Activated CD8-positive, alpha-beta memory T cell treated with anti-CD3 and anti-CD28 coated beads for 1 hour (primary cell): ENCODE data around the gene CCDC87.
"Not testable (repeated sequence)": the region's sequence is repeated elsewhere in the genome, so short reads cannot be mapped to it uniquely, and the experiment has no call there.

Experiments
- DNase-seq, 2 donors: peaks; one replicate each; pipeline ENCODE4 v3.0.0-alpha.2; 2020; ENCODE audit warnings: low read depth in 1 of 2; ENCODE audit errors: extremely low read depth in 1 of 2

Gene CCDC87, protein sequence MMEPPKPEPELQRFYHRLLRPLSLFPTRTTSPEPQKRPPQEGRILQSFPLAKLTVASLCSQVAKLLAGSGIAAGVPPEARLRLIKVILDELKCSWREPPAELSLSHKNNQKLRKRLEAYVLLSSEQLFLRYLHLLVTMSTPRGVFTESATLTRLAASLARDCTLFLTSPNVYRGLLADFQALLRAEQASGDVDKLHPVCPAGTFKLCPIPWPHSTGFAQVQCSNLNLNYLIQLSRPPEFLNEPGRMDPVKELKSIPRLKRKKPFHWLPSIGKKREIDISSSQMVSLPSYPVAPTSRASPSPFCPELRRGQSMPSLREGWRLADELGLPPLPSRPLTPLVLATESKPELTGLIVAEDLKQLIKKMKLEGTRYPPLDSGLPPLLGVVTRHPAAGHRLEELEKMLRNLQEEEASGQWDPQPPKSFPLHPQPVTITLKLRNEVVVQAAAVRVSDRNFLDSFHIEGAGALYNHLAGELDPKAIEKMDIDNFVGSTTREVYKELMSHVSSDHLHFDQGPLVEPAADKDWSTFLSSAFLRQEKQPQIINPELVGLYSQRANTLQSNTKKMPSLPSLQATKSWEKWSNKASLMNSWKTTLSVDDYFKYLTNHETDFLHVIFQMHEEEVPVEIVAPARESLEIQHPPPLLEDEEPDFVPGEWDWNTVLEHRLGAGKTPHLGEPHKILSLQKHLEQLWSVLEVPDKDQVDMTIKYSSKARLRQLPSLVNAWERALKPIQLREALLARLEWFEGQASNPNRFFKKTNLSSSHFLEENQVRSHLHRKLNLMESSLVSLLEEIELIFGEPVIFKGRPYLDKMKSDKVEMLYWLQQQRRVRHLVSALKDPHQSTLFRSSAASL

DNA sequence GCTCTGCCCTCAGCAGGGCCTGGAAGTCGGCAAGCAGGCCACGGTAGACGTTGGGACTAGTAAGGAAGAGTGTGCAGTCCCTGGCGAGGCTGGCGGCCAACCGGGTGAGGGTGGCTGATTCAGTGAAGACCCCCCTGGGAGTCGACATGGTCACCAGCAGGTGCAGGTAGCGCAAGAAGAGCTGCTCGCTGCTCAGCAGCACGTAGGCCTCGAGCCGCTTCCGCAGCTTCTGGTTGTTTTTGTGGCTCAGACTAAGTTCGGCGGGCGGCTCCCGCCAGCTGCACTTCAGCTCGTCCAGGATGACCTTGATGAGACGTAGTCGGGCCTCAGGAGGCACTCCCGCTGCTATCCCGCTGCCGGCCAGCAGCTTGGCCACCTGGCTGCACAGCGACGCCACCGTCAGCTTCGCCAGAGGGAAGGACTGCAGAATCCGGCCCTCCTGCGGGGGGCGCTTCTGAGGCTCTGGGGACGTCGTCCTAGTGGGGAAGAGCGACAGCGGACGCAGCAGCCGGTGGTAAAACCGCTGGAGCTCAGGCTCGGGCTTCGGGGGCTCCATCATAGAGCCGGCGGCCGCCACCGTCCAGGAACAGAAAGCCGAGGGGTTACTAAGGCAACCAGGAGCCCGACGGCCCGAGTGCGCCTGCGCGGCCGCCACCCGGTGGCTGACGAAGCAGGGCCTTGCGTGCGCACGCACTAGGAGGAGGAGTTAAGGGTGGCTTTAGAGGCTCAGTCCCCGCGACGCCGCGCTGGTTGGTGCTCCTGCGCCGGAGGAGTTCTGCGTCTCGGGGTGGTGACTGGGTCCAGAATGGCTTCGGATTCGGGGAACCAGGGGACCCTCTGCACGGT is at the start of gene CCDC87, which contains the start of gene CCS:
Gene CCDC87, minus strand, starts transcription at position 607 of the 846 bp plus-strand sequence. Its CDS starts 48 bp downstream, at position 559.
Gene CCS, plus strand, starts transcription at position 729 of the 846 bp plus-strand sequence. Its CDS starts 77 bp downstream, at position 806.
- peak; percentile 98 to 99 for DNase-seq

DNA sequence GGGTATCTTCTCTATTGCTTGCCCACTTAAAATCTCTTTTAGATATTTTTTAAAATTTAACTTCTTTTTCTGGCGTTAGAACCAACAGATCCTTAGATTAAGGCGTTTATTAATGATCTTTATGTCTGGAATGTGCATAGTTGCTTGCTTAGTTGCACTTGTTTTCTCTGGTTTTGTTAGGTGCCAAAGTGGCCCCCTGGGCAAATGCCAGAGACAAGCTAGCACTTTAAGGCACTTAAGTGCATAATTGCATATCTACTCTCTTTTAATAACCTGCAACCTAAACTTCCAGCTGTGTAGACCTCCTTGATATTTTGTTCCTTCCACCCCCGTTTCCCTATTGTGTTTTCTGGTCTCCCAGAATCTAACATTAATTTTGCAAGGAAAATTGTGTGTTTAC is 49.0 kb upstream of the CCDC87 start:
- DNase-seq = no peak

DNA sequence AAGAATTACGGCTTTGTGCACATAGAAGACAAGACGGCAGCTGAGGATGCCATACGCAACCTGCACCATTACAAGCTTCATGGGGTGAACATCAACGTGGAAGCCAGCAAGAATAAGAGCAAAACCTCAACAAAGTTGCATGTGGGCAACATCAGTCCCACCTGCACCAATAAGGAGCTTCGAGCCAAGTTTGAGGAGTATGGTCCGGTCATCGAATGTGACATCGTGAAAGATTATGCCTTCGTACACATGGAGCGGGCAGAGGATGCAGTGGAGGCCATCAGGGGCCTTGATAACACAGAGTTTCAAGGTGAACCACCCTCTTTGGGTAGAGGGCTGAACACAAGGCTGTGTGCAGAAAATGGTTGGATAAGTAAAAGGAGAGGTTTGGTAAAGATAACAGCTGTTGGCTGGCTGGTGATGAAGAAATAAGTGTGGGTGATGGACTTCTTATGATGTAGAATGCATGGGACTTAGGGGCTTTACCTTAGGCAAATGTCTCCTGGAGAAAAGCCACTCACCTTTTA is 47.0 kb upstream of the CCDC87 start:
- not testable (repeated sequence) for DNase-seq

DNA sequence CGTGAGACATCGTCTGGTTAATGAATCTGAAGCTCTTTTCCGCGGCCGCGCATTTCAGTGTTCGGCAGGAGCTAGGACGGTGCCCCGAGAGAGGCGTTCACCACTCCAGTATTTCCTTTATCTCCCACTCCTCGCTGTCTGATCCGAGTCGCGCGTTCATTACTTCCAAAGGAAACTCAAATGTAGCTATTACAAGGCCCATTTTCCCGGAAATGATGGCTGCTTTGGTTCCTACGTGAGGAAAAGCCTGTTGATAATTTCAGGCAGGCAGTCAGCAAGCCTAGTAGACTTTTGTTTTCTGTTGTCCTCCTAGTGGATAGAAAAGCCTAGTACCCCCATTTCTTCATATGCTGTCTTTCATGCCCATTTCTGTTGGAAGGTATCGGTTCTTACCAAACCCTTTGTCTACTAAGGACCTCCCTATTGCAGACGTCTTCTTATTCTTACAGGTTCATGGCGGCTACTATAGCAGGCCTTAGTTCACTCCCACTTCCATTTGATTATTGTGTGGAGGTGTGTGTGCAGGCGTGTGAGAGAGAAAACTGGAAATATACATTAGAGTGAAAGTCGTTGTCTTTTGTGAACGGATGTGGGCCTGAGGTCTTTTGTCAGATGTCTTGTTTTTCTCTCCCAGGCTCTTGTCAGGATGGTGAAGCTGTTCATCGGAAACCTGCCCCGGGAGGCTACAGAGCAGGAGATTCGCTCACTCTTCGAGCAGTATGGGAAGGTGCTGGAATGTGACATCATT is 46.4 kb upstream of the CCDC87 start:
- DNase-seq = peak in 1 of 2 donors; percentile 15

DNA sequence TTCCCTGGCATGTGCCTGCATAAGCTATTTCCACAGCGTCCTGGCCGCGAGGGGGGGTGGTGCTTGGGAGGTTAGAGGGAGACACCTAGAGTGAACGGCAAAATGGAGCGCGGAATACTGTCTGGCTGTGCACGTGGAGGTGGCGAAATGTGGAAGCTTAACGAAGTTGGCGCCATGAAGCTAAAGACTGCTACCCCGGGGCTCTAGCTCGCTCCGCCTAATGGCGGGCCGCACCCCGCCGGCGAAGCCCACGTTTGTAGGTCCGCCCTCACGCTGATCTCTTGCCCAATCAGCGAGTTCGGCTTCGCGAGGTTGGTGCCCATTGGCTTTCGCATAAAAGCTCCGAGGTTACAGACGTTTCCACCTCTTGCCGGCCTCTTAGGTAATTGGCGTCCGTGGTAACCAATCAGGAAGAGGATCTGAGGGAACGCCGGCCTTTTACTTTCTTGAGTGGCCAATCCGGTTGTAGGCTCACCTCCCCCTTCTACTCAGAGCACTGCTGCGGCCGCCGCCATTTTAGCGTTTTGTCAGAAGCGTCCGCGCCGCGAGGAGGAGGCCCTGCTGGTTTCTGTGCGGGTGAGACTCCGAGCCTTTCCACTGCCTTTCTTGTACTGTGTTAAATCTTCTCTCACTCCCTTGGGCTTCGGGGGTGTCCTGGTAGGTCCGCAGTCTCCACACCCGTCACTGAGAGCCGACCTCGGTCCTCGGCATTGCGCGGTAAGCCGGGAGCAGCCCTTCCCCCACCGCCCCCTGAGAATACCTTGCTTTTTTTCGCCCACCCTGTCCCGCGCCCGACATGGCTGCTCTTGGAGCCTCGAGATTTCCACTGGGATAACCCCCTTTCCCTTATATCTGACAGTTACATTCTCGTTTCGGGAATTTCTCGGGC is 45.6 kb upstream of the CCDC87 start, which contains the start of gene RBM4:
Gene RBM4, plus strand, starts transcription at position 527 of the 889 bp plus-strand sequence. CDS start 1,009 bp downstream, outside the sequence.
- DNase-seq = peak; percentile 80 to 95

DNA sequence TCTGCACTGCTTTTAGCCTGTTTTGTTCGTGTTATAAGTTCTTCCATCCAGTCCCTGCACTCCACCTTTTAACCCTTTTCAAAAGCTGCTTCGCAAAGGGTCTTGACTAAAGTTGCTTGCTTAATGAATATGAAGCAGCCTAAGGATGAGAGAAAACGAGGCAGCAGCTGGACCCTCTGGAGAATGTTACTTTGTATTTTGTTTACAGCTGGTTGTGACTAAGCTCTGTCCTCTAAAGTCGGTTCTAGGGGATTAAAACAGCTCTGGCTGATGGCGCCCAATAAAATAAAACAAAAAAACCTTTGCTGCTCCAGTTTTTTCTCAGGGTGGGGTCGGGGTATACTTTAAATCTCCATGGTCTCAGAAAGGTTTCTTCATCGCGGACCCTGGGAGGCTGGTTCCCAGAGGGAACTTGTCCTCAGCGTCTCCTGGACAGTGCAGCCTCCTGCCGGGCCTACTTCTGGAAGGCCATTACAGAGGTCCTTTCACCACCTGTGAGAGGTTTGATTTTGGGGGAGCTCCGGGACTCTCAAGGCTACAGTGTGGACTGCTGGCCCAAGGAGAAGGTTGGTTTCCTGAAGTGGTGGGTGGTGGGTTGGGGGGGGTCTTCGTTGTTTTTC is 44.8 kb upstream of the CCDC87 start:
- DNase-seq = no peak

DNA sequence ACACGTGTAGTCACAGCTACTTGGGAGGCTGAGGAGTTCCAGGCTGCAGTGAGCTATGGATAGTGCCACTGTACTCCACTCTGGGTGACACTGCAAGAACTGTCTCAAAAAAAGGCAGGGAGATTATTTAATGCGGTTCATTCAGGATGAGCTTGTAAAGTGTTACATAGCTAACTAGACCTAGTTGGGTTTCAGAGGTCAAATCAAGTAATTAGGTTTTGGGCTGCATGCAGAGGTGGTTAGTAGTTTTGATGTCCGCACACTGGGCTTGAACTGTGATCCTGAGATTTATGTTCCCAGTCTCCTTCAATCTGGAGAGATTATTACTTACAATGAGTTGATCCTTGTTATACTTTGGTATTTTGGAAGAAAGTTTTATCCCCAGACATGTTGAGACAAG is 43.5 kb upstream of the CCDC87 start:
- no peak for DNase-seq

DNA sequence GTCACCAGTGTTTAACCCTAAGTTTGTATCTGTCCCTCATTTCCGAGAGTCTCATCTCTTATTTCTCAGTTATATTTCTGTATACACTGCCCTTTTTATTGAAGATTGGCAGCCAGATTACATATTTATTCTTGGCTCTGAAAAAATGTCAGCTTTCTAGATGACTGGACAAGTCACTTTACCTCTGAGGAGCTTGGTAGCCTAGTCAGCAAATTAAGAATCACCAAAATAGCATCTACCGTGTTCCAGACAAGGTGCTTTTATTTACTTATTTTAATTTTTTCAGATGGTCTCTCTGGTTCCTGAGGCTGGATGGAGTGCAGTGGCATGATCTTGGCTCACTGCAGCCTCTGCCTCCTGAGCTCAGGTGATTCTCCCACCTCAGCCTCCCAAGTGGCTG is 40.1 kb upstream of the CCDC87 start:
- no peak for DNase-seq

DNA sequence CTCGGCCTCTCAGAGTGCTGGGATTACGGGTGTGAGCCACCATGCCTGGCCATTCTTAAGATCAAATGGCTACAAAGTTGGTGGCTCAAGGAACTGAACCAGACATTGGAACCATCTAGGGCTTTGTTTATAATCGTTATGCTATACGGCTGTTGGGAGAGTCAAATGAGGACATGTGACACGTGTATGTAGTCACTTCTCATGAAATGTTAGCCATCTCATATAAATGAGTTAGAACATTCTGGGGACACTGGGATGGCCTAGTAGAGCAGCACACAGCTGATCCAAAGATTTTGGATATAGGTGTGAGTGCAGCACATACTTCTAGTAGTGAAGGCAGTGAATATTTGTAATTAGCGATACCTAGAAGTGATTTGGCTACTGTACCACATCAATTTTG is 39.0 kb upstream of the CCDC87 start:
- DNase-seq = no peak

DNA sequence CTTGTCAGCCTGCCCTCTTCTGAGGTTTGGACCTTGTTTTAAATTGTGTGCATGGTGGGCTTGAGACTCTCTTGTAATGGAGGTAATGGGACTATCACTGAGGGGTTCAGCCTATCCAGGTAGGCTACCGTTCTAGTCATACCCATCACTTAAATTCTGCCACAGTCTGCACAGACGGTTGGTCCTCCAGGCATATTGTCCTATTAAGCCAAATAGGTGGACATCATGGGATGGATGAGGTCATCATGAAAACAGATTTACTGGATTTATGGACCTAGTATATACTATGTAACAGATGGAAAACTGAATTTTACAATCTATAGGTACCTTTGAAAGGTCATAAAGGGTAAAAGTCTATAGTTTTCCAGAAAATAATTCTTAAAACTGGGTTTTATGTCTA is 36.5 kb upstream of the CCDC87 start:
- no peak for DNase-seq

DNA sequence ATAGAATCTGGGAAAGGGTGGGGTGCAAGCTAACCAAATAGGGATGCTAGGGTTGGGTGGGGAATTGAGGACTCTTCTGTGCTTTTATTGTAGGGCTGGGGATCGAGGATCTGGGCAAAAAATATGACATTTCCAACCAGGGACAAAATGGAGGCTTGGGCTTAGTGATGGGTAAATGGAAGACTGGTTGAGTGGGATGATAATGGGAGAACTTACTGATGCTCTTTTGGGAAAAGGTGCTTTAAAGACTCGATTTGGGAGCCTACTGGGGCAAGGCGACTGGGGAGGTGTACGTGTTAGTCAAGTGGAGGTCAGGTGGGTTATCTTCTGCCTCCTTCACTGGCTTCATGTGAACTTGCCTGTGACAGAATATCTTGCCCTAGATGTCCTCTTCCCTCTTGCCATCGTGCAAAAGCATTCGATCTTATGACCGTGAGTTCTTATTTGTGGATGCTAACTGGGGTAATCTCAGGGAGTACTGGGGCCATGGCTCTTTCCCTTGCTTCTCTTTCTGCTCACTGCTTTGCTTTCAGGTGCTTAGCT is 35.3 kb upstream of the CCDC87 start:
- DNase-seq = no peak

DNA sequence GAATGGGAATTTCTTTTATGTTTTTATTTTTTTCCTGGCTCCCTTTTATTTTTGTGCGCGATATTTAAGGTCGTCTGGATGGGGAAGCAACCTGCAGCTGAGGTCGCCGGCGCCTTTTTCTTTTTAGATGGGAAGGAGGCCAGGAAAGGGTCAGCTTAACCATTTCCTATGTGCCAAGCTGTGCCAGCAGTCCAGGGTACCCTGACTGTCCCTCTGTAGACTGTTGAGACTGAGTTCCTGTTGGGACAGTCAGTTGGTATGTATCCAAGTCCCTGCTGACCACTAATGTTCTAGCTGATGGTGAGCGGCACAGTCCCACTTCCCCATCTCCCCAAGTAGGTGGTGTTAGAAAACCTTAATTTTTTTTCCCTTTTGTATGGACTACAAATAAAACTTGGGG is 34.1 kb upstream of the CCDC87 start:
- no peak for DNase-seq

DNA sequence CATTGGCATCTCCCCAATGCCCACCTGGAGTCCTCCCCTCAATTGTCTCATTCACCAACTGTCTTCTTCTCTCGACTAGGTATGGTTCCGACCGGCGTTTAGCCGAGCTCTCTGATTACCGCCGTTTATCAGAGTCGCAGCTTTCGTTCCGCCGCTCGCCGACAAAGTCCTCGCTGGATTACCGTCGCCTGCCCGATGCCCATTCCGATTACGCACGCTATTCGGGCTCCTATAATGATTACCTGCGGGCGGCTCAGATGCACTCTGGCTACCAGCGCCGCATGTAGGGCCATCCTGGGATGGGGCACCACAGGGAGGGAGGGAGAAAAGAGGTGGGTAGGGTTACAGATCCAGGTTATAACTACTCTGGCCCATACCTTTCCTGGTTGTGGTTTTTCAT is 33.5 kb upstream of the CCDC87 start:
- no peak for DNase-seq

DNA sequence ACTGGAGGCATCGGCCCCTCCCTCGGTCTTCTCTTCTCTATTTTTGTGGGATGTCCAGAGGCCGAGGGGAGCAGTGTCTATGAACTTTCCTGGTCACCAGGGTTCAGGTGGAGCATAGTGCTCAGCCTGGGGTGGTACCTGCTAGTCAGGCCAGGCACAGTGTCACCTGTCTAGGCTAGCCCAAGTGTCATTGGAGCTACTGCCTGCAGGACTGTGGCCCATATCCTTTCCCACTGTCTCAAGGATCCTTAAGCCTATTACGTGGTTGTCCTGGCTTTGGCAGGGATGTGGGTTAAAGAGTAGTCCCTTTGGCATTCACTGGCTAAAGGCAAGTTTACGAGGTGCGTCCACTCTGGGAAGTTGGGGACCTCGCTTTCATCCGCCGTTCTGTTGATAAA is 32.9 kb upstream of the CCDC87 start:
- DNase-seq = no peak

DNA sequence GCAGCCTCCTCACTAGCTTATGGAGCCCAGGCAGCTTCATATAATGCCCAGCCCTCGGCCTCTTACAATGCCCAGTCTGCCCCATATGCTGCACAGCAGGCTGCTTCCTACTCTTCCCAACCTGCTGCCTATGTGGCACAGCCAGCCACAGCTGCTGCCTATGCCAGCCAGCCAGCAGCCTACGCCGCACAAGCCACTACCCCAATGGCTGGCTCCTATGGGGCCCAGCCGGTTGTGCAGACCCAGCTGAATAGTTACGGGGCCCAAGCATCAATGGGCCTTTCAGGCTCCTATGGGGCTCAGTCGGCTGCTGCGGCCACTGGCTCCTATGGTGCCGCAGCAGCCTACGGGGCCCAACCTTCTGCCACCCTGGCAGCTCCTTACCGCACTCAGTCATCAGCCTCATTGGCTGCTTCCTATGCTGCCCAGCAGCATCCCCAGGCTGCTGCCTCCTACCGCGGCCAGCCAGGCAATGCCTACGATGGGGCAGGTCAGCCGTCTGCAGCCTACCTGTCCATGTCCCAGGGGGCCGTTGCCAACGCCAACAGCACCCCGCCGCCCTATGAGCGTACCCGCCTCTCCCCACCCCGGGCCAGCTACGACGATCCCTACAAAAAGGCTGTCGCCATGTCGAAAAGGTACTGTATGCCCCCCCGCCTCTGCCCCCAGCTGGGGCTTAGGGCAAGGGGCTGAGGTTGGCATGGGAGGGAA is 32.3 kb upstream of the CCDC87 start:
- DNase-seq = no peak

DNA sequence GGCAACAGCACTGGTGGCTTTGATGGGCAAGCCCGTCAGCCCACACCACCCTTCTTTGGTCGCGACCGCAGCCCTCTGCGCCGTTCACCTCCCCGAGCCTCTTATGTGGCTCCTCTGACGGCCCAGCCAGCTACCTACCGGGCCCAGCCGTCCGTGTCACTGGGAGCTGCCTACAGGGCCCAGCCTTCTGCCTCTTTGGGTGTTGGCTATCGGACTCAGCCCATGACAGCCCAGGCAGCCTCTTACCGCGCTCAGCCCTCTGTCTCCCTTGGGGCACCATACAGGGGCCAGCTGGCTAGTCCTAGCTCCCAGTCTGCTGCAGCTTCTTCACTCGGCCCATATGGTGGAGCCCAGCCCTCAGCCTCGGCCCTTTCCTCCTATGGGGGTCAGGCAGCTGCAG is 31.6 kb upstream of the CCDC87 start:
- DNase-seq = no peak

DNA sequence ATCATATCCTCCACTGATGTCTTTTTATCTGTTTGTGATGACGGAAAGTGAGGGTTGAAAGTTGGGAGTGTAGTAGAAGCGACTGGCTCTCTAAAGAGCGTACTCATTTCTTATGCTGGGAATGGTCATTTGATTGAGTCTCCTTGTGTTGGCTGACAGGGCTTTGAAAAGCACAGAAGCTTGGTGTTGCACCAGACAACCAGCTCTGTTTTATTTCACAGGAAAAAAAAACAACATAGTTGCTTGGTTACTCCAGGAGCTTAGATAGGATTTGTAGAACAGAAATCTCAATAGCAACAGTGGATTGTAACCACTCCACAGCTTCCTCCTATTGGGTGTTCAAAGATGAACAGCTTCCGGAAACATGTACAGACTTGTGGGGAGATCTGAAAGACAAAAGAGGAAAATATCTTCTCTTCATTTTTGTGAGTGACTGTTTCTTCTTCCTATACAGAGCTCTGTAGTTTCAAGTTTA is 26.3 kb upstream of the CCDC87 start:
- no peak for DNase-seq
